ENCODE results near the gene CCDC88C. TPM values are rescaled to one million over a fixed set of nuclear protein-coding genes. Genes with fewer than 3 reads are reported as not detected.

CCDC88C gene
- total RNA-seq, 1 experiment from 2014 or later: 57.9 TPM

DNA sequence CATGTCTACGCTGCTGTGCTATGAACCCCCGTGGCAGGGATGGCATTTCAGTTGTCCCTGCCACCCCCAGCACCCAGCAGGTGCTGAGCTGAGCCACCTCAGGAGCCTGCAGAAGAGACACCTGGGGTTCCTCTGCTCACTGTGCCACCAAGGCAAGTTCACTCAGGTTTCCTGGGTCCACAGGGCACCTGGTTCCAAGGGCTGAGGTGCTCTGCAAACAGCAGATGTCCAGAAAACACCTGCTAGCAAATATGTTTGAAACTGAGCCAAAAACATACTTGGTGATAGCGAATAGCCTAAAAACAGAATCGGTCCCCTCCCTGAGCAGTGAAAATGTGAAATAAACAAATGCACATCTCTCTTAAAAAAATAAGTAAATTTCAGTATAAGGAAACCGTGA lies 137.5 kb downstream of the CCDC88C start:
- H3K4me2 ChIP-seq (ENCODE audit: low read depth, low read length, poor library complexity, severe bottlenecking): no peak overlapping the region
- H4K20me1 ChIP-seq (ENCODE audit: insufficient read depth, low read depth, low read length): no peaks in the 10 kb centered on the region
- no peaks in the 10 kb centered on the region for H3K27me3 ChIP-seq (ENCODE audit: low read length)
- H3K9ac ChIP-seq (ENCODE audit: low read length): no peak overlapping the region
- no peaks in the 10 kb centered on the region for H3K9me2 ChIP-seq (replicated peaks; ENCODE audit: insufficient read depth, low read length)
- no peak for DNase-seq
- no peak overlapping the region for H3K27ac ChIP-seq (ENCODE audit: low read length)
- H2AFZ ChIP-seq (ENCODE audit: low read length): no peak overlapping the region
- no peaks in the 10 kb centered on the region for H3K4me1 ChIP-seq (ENCODE audit: low read length)
- peaks cover 21% of the 10 kb centered on the region; the same call in 1 of the 2 replicates for H3K36me3 ChIP-seq (ENCODE audit: insufficient read depth, low read length)
- no peak overlapping the region for H3K4me3 ChIP-seq (ENCODE audit: low read length)
- H3K79me2 ChIP-seq (ENCODE audit: low read length): no peaks in the 10 kb centered on the region
- no peaks in the 10 kb centered on the region for H3K9me3 ChIP-seq (ENCODE audit: low read length)

DNA sequence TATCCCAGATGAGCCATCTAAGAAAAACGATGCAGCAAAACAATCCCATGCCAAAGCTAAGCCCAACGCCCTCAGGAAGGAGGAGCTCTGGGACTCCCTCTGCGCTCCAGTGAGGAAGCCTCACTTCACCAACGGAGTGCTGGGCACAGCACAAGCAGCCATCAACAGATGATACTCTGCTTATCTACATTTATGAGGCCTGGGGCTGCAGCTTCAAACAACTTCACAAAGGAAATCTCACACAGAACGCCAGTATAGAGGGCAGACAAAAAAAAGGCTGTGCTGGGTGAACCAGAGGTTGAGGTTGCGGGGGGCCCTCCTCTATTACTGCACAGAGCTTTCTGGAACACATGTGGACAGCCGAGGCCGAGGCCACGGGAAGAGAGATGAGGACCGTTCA lies 138.3 kb downstream of the CCDC88C start:
- no peak overlapping the region for H3K9ac ChIP-seq (ENCODE audit: low read length)
- H3K36me3 ChIP-seq (ENCODE audit: insufficient read depth, low read length): peaks cover 21% of the 10 kb centered on the region; the same call in 1 of the 2 replicates
- no peaks in the 10 kb centered on the region for H3K9me3 ChIP-seq (ENCODE audit: low read length)
- H3K4me1 ChIP-seq (ENCODE audit: low read length): no peaks in the 10 kb centered on the region
- H2AFZ ChIP-seq (ENCODE audit: low read length): no peak overlapping the region
- no peak overlapping the region for H3K27ac ChIP-seq (ENCODE audit: low read length)
- H3K79me2 ChIP-seq (ENCODE audit: low read length): no peaks in the 10 kb centered on the region
- H4K20me1 ChIP-seq (ENCODE audit: insufficient read depth, low read depth, low read length): no peaks in the 10 kb centered on the region
- no peaks in the 10 kb centered on the region for H3K27me3 ChIP-seq (ENCODE audit: low read length)
- H3K4me3 ChIP-seq (ENCODE audit: low read length): no peak overlapping the region
- no peak for DNase-seq
- H3K4me2 ChIP-seq (ENCODE audit: low read depth, low read length, poor library complexity, severe bottlenecking): no peak overlapping the region
- no peaks in the 10 kb centered on the region for H3K9me2 ChIP-seq (replicated peaks; ENCODE audit: insufficient read depth, low read length)

GRCh38 chr14:91278383-91278715 lies 139.3 kb downstream of the CCDC88C start:
- Histone ChIP-seq H3K4me1 (ENCODE audit: low read length) (no peaks in the 10 kb centered on the region), H2AFZ (ENCODE audit: low read length) (no peak overlapping the region), H3K27me3 (ENCODE audit: low read length) (no peaks in the 10 kb centered on the region), H3K27ac (ENCODE audit: low read length) (no peak overlapping the region), H4K20me1 (ENCODE audit: insufficient read depth, low read depth, low read length) (no peaks in the 10 kb centered on the region), H3K4me3 (ENCODE audit: low read length) (no peak overlapping the region), H3K79me2 (ENCODE audit: low read length) (no peaks in the 10 kb centered on the region), H3K36me3 (ENCODE audit: insufficient read depth, low read length) (peaks cover 21% of the 10 kb centered on the region; the same call in 1 of the 2 replicates), H3K9ac (ENCODE audit: low read length) (no peak overlapping the region), H3K4me2 (ENCODE audit: low read depth, low read length, poor library complexity, severe bottlenecking) (no peak overlapping the region), H3K9me2 (replicated peaks; ENCODE audit: insufficient read depth, low read length) (no peaks in the 10 kb centered on the region), H3K9me3 (ENCODE audit: low read length) (no peaks in the 10 kb centered on the region)
- DNase-seq: no peak

DNA sequence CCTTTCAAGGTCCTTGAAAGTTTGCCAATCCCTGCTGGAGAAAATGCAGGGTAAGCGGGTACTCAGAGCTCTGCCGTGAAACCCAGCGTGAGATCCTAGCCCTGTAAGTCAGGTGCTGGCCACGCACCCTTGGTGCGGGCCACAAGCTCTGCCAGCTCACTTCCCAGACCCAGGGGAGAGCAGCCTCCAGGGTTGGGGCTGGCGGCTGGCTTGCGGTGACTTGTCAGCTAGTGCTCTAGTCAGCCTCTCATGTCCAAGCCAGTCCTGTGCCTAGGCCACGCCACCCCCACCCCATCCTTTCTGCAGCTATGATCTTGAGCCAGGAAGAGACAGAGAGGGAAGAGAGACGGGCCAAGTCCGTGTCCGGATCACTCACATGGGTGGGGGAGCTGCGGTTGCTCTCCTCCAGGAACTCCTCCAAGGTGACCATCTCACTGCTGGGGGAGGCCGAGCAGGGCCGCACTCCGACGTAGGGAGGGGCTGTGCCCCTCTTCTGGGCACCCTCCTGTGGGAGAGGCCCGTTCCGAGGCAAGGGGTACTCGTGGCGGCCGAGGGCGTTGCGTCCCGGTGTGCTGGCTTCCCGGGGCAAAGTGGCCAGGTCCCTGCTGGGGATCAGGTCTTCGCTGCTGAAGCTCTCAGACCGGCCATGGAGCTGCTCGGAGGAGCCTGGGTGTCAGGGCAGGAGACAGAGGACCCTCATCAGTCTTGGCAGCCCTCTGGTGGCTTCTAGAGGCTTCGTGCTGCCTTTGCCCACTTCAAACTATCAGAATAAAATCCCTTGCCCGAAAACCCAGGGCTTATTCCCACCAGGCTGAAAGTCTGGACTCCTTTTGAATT lies 139.9 kb downstream of the CCDC88C start:
- H3K27me3 ChIP-seq (ENCODE audit: low read length): no peaks in the 10 kb centered on the region
- no peaks in the 10 kb centered on the region for H3K4me1 ChIP-seq (ENCODE audit: low read length)
- no peak overlapping the region for H3K9ac ChIP-seq (ENCODE audit: low read length)
- no peaks in the 10 kb centered on the region for H3K79me2 ChIP-seq (ENCODE audit: low read length)
- no peak overlapping the region for H3K27ac ChIP-seq (ENCODE audit: low read length)
- no peak overlapping the region for H2AFZ ChIP-seq (ENCODE audit: low read length)
- H3K36me3 ChIP-seq (ENCODE audit: insufficient read depth, low read length): peaks cover 21% of the 10 kb centered on the region; the same call in 1 of the 2 replicates
- H3K9me2 ChIP-seq (replicated peaks; ENCODE audit: insufficient read depth, low read length): no peaks in the 10 kb centered on the region
- DNase-seq: no peak
- H3K4me3 ChIP-seq (ENCODE audit: low read length): no peak overlapping the region
- H3K9me3 ChIP-seq (ENCODE audit: low read length): no peaks in the 10 kb centered on the region
- H4K20me1 ChIP-seq (ENCODE audit: insufficient read depth, low read depth, low read length): no peaks in the 10 kb centered on the region
- H3K4me2 ChIP-seq (ENCODE audit: low read depth, low read length, poor library complexity, severe bottlenecking): no peak overlapping the region

- no peak for DNase-seq
- Histone ChIP-seq H3K4me2 (ENCODE audit: low read depth, low read length, poor library complexity, severe bottlenecking) (no peak overlapping the region), H2AFZ (ENCODE audit: low read length) (no peak overlapping the region), H3K36me3 (ENCODE audit: insufficient read depth, low read length) (peaks cover 6% of the 10 kb centered on the region; the same call in 1 of the 2 replicates), H3K9me2 (replicated peaks; ENCODE audit: insufficient read depth, low read length) (no peaks in the 10 kb centered on the region), H3K4me3 (ENCODE audit: low read length) (no peak overlapping the region), H4K20me1 (ENCODE audit: insufficient read depth, low read depth, low read length) (no peaks in the 10 kb centered on the region), H3K4me1 (ENCODE audit: low read length) (no peaks in the 10 kb centered on the region), H3K27me3 (ENCODE audit: low read length) (no peaks in the 10 kb centered on the region), H3K27ac (ENCODE audit: low read length) (no peak overlapping the region), H3K79me2 (ENCODE audit: low read length) (no peaks in the 10 kb centered on the region), H3K9ac (ENCODE audit: low read length) (no peak overlapping the region), H3K9me3 (ENCODE audit: low read length) (no peaks in the 10 kb centered on the region)
Observed at GRCh38 chr14:91274796-91275195, 142.8 kb downstream of the CCDC88C start.

DNA sequence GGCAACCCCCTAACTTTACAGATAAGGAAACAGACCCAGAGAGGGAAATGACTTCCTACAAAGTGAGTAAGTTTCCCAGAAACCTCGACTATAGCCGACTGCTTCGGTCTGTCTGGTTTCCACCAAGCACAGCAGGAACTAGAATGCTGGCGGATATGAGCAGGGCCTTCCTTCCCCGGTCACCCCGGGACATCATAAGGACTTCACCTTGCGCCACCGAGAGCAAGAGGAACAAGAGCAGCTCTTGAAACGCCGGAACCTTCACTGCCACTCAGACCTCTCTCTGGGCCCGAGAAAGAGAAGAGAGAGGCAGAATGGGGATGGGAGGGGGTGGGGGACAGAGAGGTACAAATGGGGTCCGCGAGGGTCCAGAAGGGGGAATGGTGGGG lies 143.7 kb downstream of the CCDC88C start:
- no peak overlapping the region for H3K9ac ChIP-seq (ENCODE audit: low read length)
- no peaks in the 10 kb centered on the region for H4K20me1 ChIP-seq (ENCODE audit: insufficient read depth, low read depth, low read length)
- no peak for DNase-seq
- H3K27ac ChIP-seq (ENCODE audit: low read length): no peak overlapping the region
- H3K9me3 ChIP-seq (ENCODE audit: low read length): no peaks in the 10 kb centered on the region
- H3K4me1 ChIP-seq (ENCODE audit: low read length): no peaks in the 10 kb centered on the region
- no peaks in the 10 kb centered on the region for H3K9me2 ChIP-seq (replicated peaks; ENCODE audit: insufficient read depth, low read length)
- H3K36me3 ChIP-seq (ENCODE audit: insufficient read depth, low read length): peaks cover 6% of the 10 kb centered on the region; the same call in 1 of the 2 replicates
- no peak overlapping the region for H3K4me2 ChIP-seq (ENCODE audit: low read depth, low read length, poor library complexity, severe bottlenecking)
- no peaks in the 10 kb centered on the region for H3K79me2 ChIP-seq (ENCODE audit: low read length)
- H3K27me3 ChIP-seq (ENCODE audit: low read length): no peaks in the 10 kb centered on the region
- no peak overlapping the region for H3K4me3 ChIP-seq (ENCODE audit: low read length)
- H2AFZ ChIP-seq (ENCODE audit: low read length): no peak overlapping the region

- Histone ChIP-seq H3K4me2 (ENCODE audit: low read depth, low read length, poor library complexity, severe bottlenecking) (no peak overlapping the region), H3K9me3 (ENCODE audit: low read length) (no peaks in the 10 kb centered on the region), H3K9ac (ENCODE audit: low read length) (no peak overlapping the region), H3K4me1 (ENCODE audit: low read length) (no peaks in the 10 kb centered on the region), H3K27ac (ENCODE audit: low read length) (no peak overlapping the region), H2AFZ (ENCODE audit: low read length) (no peak overlapping the region), H3K36me3 (ENCODE audit: insufficient read depth, low read length) (peaks cover 6% of the 10 kb centered on the region; the same call in 1 of the 2 replicates), H3K4me3 (ENCODE audit: low read length) (no peak overlapping the region), H3K9me2 (replicated peaks; ENCODE audit: insufficient read depth, low read length) (no peaks in the 10 kb centered on the region), H4K20me1 (ENCODE audit: insufficient read depth, low read depth, low read length) (no peaks in the 10 kb centered on the region), H3K79me2 (ENCODE audit: low read length) (no peaks in the 10 kb centered on the region), H3K27me3 (ENCODE audit: low read length) (no peaks in the 10 kb centered on the region)
- no peak for DNase-seq
Observed at GRCh38 chr14:91273273-91273884, 144.2 kb downstream of the CCDC88C start.

- Histone ChIP-seq H3K4me3 (ENCODE audit: low read length) (no peak overlapping the region), H3K4me2 (ENCODE audit: low read depth, low read length, poor library complexity, severe bottlenecking) (no peak overlapping the region), H4K20me1 (ENCODE audit: insufficient read depth, low read depth, low read length) (peaks cover 2% of the 10 kb centered on the region; the same call in 1 of the 2 replicates), H3K4me1 (ENCODE audit: low read length) (no peaks in the 10 kb centered on the region), H3K9me3 (ENCODE audit: low read length) (no peaks in the 10 kb centered on the region), H3K79me2 (ENCODE audit: low read length) (no peaks in the 10 kb centered on the region), H3K27me3 (ENCODE audit: low read length) (no peaks in the 10 kb centered on the region), H3K9me2 (replicated peaks; ENCODE audit: insufficient read depth, low read length) (no peaks in the 10 kb centered on the region), H3K27ac (ENCODE audit: low read length) (no peak overlapping the region), H2AFZ (ENCODE audit: low read length) (no peak overlapping the region), H3K36me3 (ENCODE audit: insufficient read depth, low read length) (peaks cover 6% of the 10 kb centered on the region; the same call in 1 of the 2 replicates), H3K9ac (ENCODE audit: low read length) (no peak overlapping the region)
- DNase-seq: no peak
Observed at GRCh38 chr14:91272341-91273272, 145.0 kb downstream of the CCDC88C start.

All from Karpas-422 (cell line).